Measurements from ENCODE around the gene TMEM178A. TPM values are rescaled to one million over a fixed set of nuclear protein-coding genes. Genes with fewer than 3 reads are reported as not detected.

TMEM178A gene
- total RNA-seq, 1 donor: 0.72 TPM

- Histone ChIP-seq H3K36me3 (ENCODE audit: insufficient read depth, low read length) (no peaks in the 10 kb centered on the region), H3K4me1 (ENCODE audit: insufficient read depth, low read length) (no peaks in the 10 kb centered on the region), H3K79me2 (ENCODE audit: insufficient read depth, low read length) (no peaks in the 10 kb centered on the region), H3K9me3 (ENCODE audit: low read depth, low read length) (no peaks in the 10 kb centered on the region), H2AFZ (ENCODE audit: low read length) (no peak overlapping the region), H4K20me1 (ENCODE audit: insufficient read depth, low read length) (no peaks in the 10 kb centered on the region), H3K4me2 (ENCODE audit: insufficient read depth, low read length) (no peak overlapping the region), H3K27me3 (ENCODE audit: insufficient read depth, low read length) (no peaks in the 10 kb centered on the region), H3K27ac (ENCODE audit: low read depth, low read length) (no peak overlapping the region), H3K4me3 (ENCODE audit: insufficient read depth, low read length) (no peak overlapping the region)
- TF ChIP-seq, protein P1, sequence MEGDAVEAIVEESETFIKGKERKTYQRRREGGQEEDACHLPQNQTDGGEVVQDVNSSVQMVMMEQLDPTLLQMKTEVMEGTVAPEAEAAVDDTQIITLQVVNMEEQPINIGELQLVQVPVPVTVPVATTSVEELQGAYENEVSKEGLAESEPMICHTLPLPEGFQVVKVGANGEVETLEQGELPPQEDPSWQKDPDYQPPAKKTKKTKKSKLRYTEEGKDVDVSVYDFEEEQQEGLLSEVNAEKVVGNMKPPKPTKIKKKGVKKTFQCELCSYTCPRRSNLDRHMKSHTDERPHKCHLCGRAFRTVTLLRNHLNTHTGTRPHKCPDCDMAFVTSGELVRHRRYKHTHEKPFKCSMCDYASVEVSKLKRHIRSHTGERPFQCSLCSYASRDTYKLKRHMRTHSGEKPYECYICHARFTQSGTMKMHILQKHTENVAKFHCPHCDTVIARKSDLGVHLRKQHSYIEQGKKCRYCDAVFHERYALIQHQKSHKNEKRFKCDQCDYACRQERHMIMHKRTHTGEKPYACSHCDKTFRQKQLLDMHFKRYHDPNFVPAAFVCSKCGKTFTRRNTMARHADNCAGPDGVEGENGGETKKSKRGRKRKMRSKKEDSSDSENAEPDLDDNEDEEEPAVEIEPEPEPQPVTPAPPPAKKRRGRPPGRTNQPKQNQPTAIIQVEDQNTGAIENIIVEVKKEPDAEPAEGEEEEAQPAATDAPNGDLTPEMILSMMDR (IDR thresholded peaks at IDR 0.05; ENCODE audit: extremely low read depth, low read depth, low read length): no peak
- no peak for DNase-seq (ENCODE audit: insufficient read length, low spot score, missing footprints)
Observed at GRCh38 chr2:39704540-39704939, 38.8 kb downstream of the TMEM178A start.

DNA sequence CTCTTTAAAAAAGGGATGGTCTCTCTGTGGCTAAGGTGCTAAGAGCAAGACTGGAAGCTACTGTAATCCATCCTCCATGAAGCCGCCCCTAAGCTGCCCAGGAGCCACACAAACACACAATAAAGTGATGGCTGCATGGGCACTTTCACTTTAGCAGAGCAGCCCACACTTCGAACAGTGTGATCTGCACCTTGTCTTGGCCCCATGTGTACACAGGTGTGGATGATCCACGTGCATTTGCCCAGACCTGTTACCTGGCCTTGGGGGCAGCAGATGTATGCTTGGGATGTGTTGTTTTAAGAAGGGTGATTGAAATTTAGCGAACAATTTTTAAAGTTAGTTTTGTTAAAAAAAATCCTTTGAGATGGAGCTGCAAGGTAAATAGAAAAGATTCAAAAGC is 39.9 kb downstream of the TMEM178A start:
- Histone ChIP-seq H4K20me1 (ENCODE audit: insufficient read depth, low read length) (no peaks in the 10 kb centered on the region), H3K27me3 (ENCODE audit: insufficient read depth, low read length) (no peaks in the 10 kb centered on the region), H3K36me3 (ENCODE audit: insufficient read depth, low read length) (no peaks in the 10 kb centered on the region), H3K9me3 (ENCODE audit: low read depth, low read length) (no peaks in the 10 kb centered on the region), H3K4me1 (ENCODE audit: insufficient read depth, low read length) (no peaks in the 10 kb centered on the region), H2AFZ (ENCODE audit: low read length) (no peak overlapping the region), H3K27ac (ENCODE audit: low read depth, low read length) (no peak overlapping the region), H3K79me2 (ENCODE audit: insufficient read depth, low read length) (no peaks in the 10 kb centered on the region), H3K4me3 (ENCODE audit: insufficient read depth, low read length) (no peak overlapping the region), H3K4me2 (ENCODE audit: insufficient read depth, low read length) (no peak overlapping the region)
- TF ChIP-seq, protein P1 (IDR thresholded peaks at IDR 0.05; ENCODE audit: extremely low read depth, low read depth, low read length): no peak
- DNase-seq (ENCODE audit: insufficient read length, low spot score, missing footprints): no peak

DNA sequence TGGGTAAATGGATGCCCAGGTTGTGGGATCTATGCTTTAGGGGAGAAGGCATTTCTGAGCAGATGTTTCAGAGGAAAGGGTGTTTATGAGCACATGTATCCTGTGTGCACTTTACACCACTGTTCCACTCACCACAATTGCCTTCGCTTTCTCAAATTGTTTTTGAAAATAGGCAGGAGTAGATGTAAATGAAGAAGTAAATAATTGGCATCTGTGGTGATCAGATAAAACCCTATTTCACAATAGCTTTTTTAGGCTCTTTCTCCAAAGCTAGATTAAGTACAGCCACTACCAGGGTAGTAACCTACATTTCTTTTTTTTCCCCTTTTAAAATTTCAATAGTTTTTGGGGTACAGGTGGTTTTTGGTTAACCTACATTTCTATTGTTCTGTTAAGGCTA is 40.6 kb downstream of the TMEM178A start:
- DNase-seq (ENCODE audit: insufficient read length, low spot score, missing footprints): no peak
- Histone ChIP-seq H3K9me3 (ENCODE audit: low read depth, low read length) (no peaks in the 10 kb centered on the region), H3K4me1 (ENCODE audit: insufficient read depth, low read length) (no peaks in the 10 kb centered on the region), H4K20me1 (ENCODE audit: insufficient read depth, low read length) (no peaks in the 10 kb centered on the region), H3K4me2 (ENCODE audit: insufficient read depth, low read length) (no peak overlapping the region), H3K79me2 (ENCODE audit: insufficient read depth, low read length) (no peaks in the 10 kb centered on the region), H3K4me3 (ENCODE audit: insufficient read depth, low read length) (no peak overlapping the region), H3K27me3 (ENCODE audit: insufficient read depth, low read length) (no peaks in the 10 kb centered on the region), H3K36me3 (ENCODE audit: insufficient read depth, low read length) (no peaks in the 10 kb centered on the region), H2AFZ (ENCODE audit: low read length) (no peak overlapping the region), H3K27ac (ENCODE audit: low read depth, low read length) (no peak overlapping the region)
- TF ChIP-seq, protein P1 (IDR thresholded peaks at IDR 0.05; ENCODE audit: extremely low read depth, low read depth, low read length): no peak

DNA sequence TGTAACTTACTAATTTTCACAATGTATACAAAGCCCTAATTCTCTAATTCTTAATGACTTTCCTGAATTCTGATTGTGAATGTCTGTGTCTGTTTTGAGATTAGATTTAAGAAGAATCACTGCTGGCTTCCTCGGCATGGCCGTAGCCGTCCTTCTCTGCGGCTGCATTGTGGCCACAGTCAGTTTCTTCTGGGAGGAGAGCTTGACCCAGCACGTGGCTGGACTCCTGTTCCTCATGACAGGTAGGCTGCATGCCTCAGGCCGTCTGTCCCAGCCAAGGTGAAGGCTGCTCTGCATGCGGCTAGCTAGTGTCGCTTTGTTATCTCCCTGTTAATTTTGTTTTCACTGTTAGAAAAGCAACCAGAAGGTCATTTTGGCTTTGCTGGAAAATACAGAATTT is 41.2 kb downstream of the TMEM178A start:
- H4K20me1 ChIP-seq (ENCODE audit: insufficient read depth, low read length): no peaks in the 10 kb centered on the region
- H3K4me2 ChIP-seq (ENCODE audit: insufficient read depth, low read length): no peak overlapping the region
- TF ChIP-seq, protein P1 (IDR thresholded peaks at IDR 0.05; ENCODE audit: extremely low read depth, low read depth, low read length): no peak
- H3K27ac ChIP-seq (ENCODE audit: low read depth, low read length): no peak overlapping the region
- no peaks in the 10 kb centered on the region for H3K36me3 ChIP-seq (ENCODE audit: insufficient read depth, low read length)
- no peak overlapping the region for H3K4me3 ChIP-seq (ENCODE audit: insufficient read depth, low read length)
- DNase-seq (ENCODE audit: insufficient read length, low spot score, missing footprints): no peak
- no peaks in the 10 kb centered on the region for H3K4me1 ChIP-seq (ENCODE audit: insufficient read depth, low read length)
- H2AFZ ChIP-seq (ENCODE audit: low read length): no peak overlapping the region
- no peaks in the 10 kb centered on the region for H3K9me3 ChIP-seq (ENCODE audit: low read depth, low read length)
- H3K79me2 ChIP-seq (ENCODE audit: insufficient read depth, low read length): no peaks in the 10 kb centered on the region
- no peaks in the 10 kb centered on the region for H3K27me3 ChIP-seq (ENCODE audit: insufficient read depth, low read length)

All from osteoblast (primary cell).